ENCODE measurements around the gene ABCC5.

- TF ChIP-seq, protein P1, sequence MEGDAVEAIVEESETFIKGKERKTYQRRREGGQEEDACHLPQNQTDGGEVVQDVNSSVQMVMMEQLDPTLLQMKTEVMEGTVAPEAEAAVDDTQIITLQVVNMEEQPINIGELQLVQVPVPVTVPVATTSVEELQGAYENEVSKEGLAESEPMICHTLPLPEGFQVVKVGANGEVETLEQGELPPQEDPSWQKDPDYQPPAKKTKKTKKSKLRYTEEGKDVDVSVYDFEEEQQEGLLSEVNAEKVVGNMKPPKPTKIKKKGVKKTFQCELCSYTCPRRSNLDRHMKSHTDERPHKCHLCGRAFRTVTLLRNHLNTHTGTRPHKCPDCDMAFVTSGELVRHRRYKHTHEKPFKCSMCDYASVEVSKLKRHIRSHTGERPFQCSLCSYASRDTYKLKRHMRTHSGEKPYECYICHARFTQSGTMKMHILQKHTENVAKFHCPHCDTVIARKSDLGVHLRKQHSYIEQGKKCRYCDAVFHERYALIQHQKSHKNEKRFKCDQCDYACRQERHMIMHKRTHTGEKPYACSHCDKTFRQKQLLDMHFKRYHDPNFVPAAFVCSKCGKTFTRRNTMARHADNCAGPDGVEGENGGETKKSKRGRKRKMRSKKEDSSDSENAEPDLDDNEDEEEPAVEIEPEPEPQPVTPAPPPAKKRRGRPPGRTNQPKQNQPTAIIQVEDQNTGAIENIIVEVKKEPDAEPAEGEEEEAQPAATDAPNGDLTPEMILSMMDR (IDR thresholded peaks at IDR 0.05; ENCODE audit: insufficient read depth, low read length, poor library complexity, severe bottlenecking): no peak
- no peak for TF ChIP-seq EZH2phosphoT487 (conservative IDR thresholded peaks at IDR 0.05; ENCODE audit: low read length)
Observed at GRCh38 chr3:183980403-183980802, 37.3 kb downstream of the ABCC5 start.
